LNCAP (cell line): ENCODE results near the gene PIK3C2B.

Source experiments
- TF ChIP-seq, protein P1 (sequence below): fragments of 450-650 bp; IDR thresholded peaks from 2 replicates; pipeline ENCODE4 v1.5.1; 2017; ENCODE audit warnings: mild to moderate bottlenecking

PIK3C2B gene

DNA sequence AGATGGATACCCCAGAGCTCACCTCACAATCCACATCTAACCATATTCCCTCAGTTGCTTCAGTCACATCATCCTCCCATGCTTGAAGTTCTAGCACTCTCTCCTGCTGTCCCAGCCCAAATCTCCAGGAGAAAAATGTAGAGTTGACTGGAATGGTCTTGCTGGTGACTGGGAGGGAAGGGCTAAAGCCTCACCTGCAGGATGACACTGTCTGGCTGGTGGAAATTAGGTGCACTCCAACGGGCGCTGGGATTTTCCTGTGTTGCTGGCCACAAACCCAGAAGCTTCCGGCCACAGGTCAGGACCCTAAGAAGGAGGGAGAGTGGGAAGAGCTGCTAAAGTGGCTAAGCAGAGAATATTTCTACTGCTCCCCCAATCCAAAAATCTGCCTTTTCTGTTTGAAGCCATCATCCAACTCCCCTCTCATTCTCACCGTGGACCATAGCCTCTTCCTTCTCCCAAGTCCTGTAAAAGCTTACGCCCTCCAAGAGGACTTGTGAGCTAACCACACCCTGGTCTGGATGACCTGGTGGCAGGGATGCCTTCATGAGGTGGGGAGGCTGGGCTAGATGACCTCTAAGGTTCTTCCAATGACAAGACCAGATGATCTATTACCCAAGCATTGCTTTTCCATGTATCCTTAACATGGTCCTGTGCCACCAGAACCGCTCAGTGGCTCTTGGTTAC, 45.5 kb downstream of the PIK3C2B start:
- TF ChIP-seq, protein P1, sequence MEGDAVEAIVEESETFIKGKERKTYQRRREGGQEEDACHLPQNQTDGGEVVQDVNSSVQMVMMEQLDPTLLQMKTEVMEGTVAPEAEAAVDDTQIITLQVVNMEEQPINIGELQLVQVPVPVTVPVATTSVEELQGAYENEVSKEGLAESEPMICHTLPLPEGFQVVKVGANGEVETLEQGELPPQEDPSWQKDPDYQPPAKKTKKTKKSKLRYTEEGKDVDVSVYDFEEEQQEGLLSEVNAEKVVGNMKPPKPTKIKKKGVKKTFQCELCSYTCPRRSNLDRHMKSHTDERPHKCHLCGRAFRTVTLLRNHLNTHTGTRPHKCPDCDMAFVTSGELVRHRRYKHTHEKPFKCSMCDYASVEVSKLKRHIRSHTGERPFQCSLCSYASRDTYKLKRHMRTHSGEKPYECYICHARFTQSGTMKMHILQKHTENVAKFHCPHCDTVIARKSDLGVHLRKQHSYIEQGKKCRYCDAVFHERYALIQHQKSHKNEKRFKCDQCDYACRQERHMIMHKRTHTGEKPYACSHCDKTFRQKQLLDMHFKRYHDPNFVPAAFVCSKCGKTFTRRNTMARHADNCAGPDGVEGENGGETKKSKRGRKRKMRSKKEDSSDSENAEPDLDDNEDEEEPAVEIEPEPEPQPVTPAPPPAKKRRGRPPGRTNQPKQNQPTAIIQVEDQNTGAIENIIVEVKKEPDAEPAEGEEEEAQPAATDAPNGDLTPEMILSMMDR = no peak

DNA sequence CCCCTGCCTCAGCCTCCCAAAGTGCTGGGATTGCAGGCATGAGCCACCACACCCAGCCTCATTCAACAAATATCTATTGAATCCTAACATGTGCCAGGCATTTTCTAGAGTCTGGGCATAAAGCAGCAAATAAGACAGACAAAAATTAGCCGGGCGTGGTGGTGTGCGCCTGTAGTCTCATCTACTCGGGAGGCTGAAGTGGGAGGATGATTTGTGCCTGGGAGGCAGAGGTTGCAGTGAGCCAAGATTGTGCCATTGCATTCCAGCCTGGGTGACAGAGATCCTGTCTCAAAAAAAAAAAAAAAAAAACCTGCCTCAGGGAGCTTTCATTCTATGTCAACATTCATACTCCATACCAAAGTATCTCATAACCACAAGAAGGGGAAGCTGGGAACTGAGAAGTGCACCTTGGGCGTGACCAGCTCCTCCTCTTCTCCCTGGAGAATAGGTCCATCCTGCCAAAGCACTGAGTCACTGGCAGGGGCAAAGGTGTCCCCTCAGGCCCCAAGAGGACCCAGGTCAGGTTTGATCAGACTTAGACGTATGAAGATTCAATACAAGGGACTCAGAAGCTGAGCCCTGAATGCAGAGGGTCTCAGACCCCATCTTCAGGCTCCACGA, 46.2 kb downstream of the PIK3C2B start:
- TF ChIP-seq, protein P1 = no peak

DNA sequence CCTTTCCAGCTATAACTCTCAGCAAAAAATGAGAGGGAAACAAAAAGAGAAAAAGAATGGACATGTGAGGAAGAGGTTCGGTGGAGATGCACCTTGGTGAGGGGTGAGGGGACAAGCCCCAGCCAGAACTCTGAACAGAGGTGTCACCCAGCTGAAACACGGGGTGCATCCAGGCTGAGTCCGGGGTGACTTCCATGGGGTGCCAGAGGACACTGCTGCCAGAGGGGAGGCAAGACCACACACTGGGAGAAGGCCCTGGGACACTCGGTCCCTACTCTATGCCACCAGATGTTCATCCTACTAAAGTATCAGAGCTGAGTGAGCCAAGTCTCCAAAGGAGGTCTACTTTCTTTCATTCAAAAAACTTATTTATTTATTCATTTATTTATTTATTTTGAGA, 46.9 kb downstream of the PIK3C2B start:
- TF ChIP-seq, protein P1 = no peak

DNA sequence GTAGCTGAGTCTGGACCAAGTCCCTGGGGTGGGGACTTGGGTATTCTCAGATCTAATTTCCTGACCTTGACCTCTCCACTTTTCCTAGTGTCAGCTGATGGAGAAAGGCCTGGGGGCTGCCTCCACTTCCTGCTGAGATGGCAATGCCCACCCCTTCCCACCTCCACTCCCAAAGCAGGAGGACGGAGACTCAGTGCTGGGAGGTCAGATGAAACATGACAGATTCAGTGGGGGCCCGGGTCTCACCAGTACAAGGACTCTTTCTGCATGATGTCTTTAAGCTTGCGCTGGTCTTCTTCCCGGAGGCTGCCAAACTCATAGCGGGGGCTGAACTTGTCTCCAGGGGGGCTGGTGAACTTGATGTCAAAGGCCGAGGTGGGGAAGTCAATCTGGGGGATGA, 47.4 kb downstream of the PIK3C2B start:
- TF ChIP-seq, protein P1 = no peak

DNA sequence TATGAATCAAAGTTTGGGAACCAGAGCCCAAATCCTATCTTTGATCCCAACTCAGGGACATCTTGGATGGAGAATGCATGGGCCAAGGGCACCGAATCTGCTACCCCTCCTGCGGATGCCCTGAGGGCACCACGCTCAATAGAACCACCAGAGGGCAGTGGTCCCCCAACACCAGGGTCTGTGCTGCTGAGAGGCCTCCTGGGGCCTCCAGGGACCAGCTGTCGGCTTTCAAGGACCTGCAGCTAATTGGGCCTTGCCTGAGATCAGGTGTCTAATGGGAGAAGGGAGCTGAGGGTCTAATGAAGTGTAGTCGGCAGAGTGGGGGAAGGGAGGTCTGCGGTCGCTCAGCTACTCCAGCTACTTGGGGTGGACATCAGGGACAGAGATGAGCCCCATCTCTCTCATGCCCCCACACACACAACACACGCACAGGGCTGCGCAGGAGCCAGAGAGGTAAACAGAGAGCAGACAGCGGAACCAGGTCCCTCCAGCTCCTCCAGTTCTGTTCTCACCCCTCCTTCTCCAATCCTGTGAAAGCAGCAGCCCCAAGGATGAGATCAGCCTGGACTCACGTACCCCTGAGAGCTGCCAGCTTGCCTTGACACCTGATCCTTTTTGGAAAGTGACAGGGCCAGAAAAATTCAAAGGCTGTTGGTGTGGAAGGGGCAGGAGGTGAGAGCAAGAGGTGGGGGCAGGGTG, 48.0 kb downstream of the PIK3C2B start:
- TF ChIP-seq, protein P1 = peak; percentile 65

DNA sequence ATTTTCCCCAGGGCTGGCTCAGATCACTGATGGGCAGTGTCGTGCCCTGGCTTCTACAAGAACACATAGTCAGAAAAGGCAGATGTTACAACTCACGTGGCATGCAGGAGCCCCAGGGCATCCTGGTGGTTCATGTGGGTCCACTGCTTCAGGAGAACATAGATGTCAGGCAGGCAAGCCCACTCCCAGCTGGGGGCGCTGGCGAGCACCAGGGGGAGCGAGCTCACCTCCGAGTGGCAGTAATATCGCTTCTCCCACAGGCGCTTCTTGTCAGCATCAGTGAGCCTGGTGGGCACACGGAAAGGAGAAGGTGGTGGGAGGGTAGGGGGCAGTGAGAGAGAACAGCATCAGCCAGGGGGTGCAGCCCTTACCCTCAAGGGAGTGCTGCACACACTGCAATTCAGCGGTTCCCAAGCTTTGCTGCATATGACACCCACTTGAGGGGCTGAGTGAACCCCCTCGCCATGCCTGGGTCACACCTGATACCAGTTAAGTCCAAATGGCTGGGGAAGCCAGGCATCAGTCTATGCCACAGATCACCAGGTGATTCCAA, 48.7 kb downstream of the PIK3C2B start:
- TF ChIP-seq, protein P1 = peak; percentile 61
